Pancreas (tissue), 10 donors: ENCODE results near the gene HOXA4. TPM values are rescaled to one million over a fixed set of nuclear protein-coding genes. Genes with fewer than 3 reads are reported as not detected.
A peak's percentile ranks its signal among the peaks of the same experiment; 100 is the strongest.

Source experiments
- ATAC-seq, 4 donors: fragments of 200-7000 bp; cut with Tn5 transposase; one replicate each; pipeline versions ENCODE4 v1.8.0 to v1.9.1; 2020; ENCODE audit warnings: mild to moderate bottlenecking in 4 of 4, moderate library complexity in 4 of 4
- DNase-seq, 6 donors: peaks; one replicate each; pipeline ENCODE4 v3.0.0-alpha.2; 2020
- FAIRE-seq: peaks from 2 replicates; lab custom pipeline; 2012; peaks lifted over from hg19 to GRCh38; lab: Jason Lieb, UNC
- H3K27ac ChIP-seq, 4 donors: fragments of 200-600 bp; sonication (generic); 1 replicate in 3 of 4; 2 replicates in 1 of 4; pipeline versions ENCODE4 v1.5.0 to v1.8.0; 2020
- H3K27me3 ChIP-seq, 4 donors: fragments of 200-600 bp; one replicate each; pipeline ENCODE4 v1.8.0; 2021
- H3K36me3 ChIP-seq, 3 donors: fragments of 200-600 bp; sonication (generic) in 1 of 3; one replicate each; pipeline versions ENCODE4 v1.5.0 to v1.8.0; 2020 to 2021
- H3K4me1 ChIP-seq, 3 donors: fragments of 200-600 bp; one replicate each; pipeline ENCODE4 v1.8.0; 2021
- H3K4me3 ChIP-seq, 4 donors: fragments of 200-600 bp; sonication (generic) in 2 of 4; one replicate each; pipeline versions ENCODE4 v1.5.0 to v1.8.0; 2020 to 2021
- H3K9me3 ChIP-seq, 4 donors: fragments of 200-600 bp; one replicate each; pipeline ENCODE4 v1.8.0; 2021
- WGBS, 2 donors: extraction: QIAGEN DNeasy Blood & Tissue Kit; methylation state at CpG; one replicate each; pipeline ENCODE4 v1.1.7; 2013; 5-methylcytosine and 5-hydroxymethylcytosine counted together
- intact Hi-C, 3 donors: fragments of 100-400 bp; cut with DNase I; formaldehyde crosslinking; loops; one replicate each; pipeline versions ENCODE4 v1.11.1 to v1.14.2; 2022
- polyA plus RNA-seq, 2 donors: library from polyadenylated mRNA; stranded (reverse); fragments of 200-250 nt; gene quantifications; one replicate each; pipeline ENCODE4 v1.2.3, GENCODE V29; 2013
- total RNA-seq, 6 donors: library from RNA; stranded (reverse); fragmentation: NEBNext Ultra II Directional in 4 of 6; extraction: Animal tissue kit (Norgen Biotek cat#: 25700) in 4 of 6; gene quantifications; one replicate each; pipeline versions ENCODE4 v1.2.1 to v1.2.4, GENCODE V29; 2021 to 2023
- TF ChIP-seq, protein P1 (sequence below), 4 donors: fragments of 200-600 bp; sonication (generic) in 3 of 4; IDR thresholded peaks; one replicate each; pipeline versions ENCODE4 v1.5.0 to v1.8.0; 2021; ENCODE audit warnings: antibody characterized with exemption in 4 of 4
- donor health status: healthy with polysubstance abuse.
- donor health status: DM: no; HTN: no; CAD: no; lungs with moderate emphysema.
- donor health status: DM: no; HTN: no; CAD: no.
- donor health status: control.
- donor health status: control.
- donor health status: Bipolar disorder and iron deficiency.
- donor health status: DM: yes; HTN: yes; CAD: no.
- donor health status: DM: no; HTN: no; CAD: no.
- donor health status: DM: no; HTN: no; CAD: no.
- donor health status: DM: yes; HTN: yes; CAD: no.

HOXA4 gene
- total and polyA plus RNA-seq, 8 donors, result 0.19 to 2.4 (median 0.58) TPM

DNA sequence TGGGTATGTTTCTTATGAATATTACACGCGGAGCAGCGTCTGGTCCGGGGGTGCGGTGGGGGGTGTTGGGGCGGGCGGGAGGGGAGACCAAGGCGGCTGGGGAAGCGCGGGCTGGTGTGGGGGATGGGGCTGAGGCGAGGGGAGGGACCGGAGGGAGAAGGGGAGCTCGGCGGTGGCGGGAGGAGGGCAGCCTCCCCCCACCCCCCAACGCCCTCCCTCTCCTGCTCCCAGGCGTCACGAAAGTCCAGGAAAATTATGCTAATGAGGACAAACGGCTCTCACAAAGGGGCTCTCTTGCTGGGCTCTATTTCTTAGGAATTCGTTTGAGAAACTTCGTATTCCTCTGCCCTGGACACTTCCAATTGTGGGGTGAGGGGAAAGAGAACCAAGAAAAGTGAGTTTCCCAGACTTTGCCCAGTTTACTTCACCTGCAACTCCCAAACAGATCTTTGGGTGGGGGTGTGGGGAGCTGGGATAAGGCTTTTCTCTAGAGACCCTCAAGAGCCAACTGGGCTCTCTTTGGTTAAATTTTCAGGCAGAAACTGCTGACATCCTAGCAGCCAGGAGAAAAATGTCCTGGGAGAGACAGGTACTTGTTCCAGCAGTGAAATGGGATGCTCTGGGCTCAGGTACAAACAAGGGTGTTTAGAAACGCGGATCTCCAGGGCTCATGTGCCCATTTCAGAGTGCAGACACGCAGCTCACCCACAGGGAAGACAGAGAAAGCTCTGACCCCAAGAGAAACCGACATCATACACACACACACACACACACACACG lies 16.4 kb downstream of the HOXA4 start:
- 12 to 13% methylated on average over 18 to 26 of the region's 26 CpGs for WGBS, 2 donors
- no peaks in the 10 kb centered on the region for H3K4me1 ChIP-seq
- ATAC-seq (peak in 2 of 4 donors; percentile 24 to 30), DNase-seq (no peak), FAIRE-seq (no peak)
- H3K9me3 ChIP-seq, result no peaks in the 10 kb centered on the region
- H3K27me3 ChIP-seq, result peaks cover 0 to 57% (median 2%) of the 10 kb centered on the region in 4 donors
- no peaks in the 10 kb centered on the region for H3K36me3 ChIP-seq
- H3K27ac ChIP-seq, result peak overlapping the region in 1 of 4 donors; percentile 69
- TF ChIP-seq, protein P1, sequence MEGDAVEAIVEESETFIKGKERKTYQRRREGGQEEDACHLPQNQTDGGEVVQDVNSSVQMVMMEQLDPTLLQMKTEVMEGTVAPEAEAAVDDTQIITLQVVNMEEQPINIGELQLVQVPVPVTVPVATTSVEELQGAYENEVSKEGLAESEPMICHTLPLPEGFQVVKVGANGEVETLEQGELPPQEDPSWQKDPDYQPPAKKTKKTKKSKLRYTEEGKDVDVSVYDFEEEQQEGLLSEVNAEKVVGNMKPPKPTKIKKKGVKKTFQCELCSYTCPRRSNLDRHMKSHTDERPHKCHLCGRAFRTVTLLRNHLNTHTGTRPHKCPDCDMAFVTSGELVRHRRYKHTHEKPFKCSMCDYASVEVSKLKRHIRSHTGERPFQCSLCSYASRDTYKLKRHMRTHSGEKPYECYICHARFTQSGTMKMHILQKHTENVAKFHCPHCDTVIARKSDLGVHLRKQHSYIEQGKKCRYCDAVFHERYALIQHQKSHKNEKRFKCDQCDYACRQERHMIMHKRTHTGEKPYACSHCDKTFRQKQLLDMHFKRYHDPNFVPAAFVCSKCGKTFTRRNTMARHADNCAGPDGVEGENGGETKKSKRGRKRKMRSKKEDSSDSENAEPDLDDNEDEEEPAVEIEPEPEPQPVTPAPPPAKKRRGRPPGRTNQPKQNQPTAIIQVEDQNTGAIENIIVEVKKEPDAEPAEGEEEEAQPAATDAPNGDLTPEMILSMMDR (IDR thresholded peaks at IDR 0.05), result no peak
- intact Hi-C loops, result no loop called here
- peak overlapping the region in 1 of 4 donors; percentile 18 for H3K4me3 ChIP-seq

DNA sequence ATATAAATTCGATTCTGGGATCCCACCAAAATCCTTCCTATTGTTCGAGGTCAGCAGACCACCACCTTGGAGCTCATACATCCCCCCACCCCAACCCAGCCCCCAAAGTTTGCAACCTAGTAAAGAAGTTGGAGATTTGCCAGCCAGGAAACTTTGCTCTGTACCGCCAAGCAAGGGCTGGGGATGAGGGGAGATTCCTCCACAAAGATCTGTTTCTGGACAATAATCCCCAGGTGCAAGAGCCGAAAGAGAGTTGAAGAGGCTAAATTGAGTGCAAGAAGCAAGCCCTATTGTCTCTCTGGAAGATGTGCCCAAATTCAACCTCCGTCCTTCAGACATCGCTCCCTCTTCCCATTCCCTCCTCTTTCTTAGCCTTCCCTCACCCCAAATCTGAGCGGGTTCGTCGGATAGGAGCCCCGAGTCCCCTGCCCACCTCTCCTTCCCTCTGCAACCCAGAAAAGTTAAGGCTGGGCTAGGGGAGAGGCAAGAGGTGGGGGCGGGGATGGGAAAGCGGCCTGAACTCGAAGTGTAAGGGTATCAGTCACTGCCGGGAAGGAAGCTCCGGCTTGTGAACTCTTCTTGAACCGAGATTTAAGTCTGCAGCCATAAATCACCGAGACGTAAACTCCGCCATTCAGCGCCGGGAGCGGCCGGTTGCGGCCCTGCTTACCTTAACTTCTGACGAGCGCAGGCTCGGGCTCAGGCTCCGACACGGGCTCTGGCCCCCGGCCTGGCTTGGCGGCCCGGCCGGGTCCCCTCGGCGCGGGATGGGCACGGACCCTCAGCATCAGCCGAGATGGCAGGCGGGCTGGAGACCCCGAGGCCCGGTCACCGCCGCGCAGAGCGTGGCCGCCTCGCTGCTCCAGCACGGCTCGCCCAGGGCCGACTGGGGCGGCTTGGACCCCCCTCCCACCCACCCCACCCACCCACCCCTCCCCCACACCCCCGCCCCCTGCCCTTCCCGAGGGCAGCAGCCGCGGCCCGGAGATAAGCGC lies 17.3 kb downstream of the HOXA4 start:
- WGBS, 2 donors, result 8 to 16% methylated on average over 43 to 57 of the region's 57 CpGs

DNA sequence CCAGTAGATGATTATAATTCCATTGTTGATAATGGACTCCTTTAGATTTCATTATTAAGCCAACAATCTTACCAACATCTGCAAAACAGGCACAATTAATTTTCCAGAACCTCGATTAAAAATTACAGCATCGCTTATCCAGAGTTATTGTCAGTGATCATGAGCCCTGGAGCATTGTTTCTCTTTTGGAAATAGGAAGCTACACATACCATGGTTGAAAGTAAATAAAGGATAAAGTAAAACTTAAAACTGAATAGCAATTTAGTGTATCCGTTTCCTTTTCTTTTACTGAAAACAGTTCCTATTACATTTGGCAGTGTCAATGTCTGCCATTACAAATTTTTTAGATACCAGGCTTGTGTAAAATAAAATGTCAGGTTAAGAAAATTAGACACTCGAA lies 18.2 kb downstream of the HOXA4 start:
- ATAC-seq, result no peak
- DNase-seq, result no peak
- TF ChIP-seq, protein P1 (IDR thresholded peaks at IDR 0.05), result no peak
- WGBS, 2 donors, result 32 to 42% methylated on average over 4 of the region's 4 CpGs
- Histone ChIP-seq H3K27ac (peak overlapping the region in 1 of 4 donors; percentile 69), H3K4me1 (no peaks in the 10 kb centered on the region), H3K27me3 (peaks cover 0 to 55% (median 3%) of the 10 kb centered on the region in 4 donors), H3K4me3 (no peak overlapping the region), H3K36me3 (no peaks in the 10 kb centered on the region), H3K9me3 (no peaks in the 10 kb centered on the region)
- intact Hi-C loops, result no loop called here
- FAIRE-seq, result no peak

More for the DNA sequence above, 17.3 kb downstream of the HOXA4 start:
- peak overlapping the region in 3 of 4 donors; percentile 12 to 18 (median 14) for H3K4me3 ChIP-seq
- H3K27me3 ChIP-seq, result peaks cover 0 to 52% (median 2%) of the 10 kb centered on the region in 4 donors
- peak overlapping the region in 2 of 4 donors; percentile 16 to 69 for H3K27ac ChIP-seq
- H3K36me3 ChIP-seq, result no peaks in the 10 kb centered on the region
- ATAC-seq (peak in 3 of 4 donors; percentile 12 to 41 (median 16)), FAIRE-seq (no peak), DNase-seq (peak in 1 of 6 donors; percentile 64)
- no peaks in the 10 kb centered on the region for H3K4me1 ChIP-seq
- TF ChIP-seq, protein P1 (IDR thresholded peaks at IDR 0.05), result no peak
- intact Hi-C loops, result no loop called here
- no peaks in the 10 kb centered on the region for H3K9me3 ChIP-seq

GRCh38 chr7:27111751-27112277 lies 18.7 kb downstream of the HOXA4 start:
- FAIRE-seq (no peak), ATAC-seq (no peak), DNase-seq (no peak)
- Histone ChIP-seq H3K4me3 (no peak overlapping the region), H3K4me1 (no peaks in the 10 kb centered on the region), H3K9me3 (no peaks in the 10 kb centered on the region), H3K27ac (no peak overlapping the region), H3K27me3 (peaks cover 0 to 55% (median 5%) of the 10 kb centered on the region in 4 donors), H3K36me3 (no peaks in the 10 kb centered on the region)
- intact Hi-C loops, result no loop called here
- TF ChIP-seq, protein P1 (IDR thresholded peaks at IDR 0.05), result no peak
- WGBS, 2 donors, result 13 to 14% methylated on average over 4 of the region's 4 CpGs
